Testis (tissue), 3 donors: ENCODE data around the gene SLC6A12. TPM values are rescaled to one million over a fixed set of nuclear protein-coding genes. Genes with fewer than 3 reads are reported as not detected.
A peak's percentile ranks its signal among the peaks of the same experiment; 100 is the strongest.

Source experiments
- DNase-seq: peaks from one replicate; pipeline ENCODE4 v3.0.0-alpha.2; 2019
- H3K27ac ChIP-seq, 2 donors: fragments of 200-600 bp; sonication (generic); one replicate each; pipeline ENCODE4 v1.5.1; 2019
- H3K27me3 ChIP-seq: fragments of 200-600 bp; sonication (generic); one replicate; pipeline ENCODE4 v1.5.1; 2019
- H3K36me3 ChIP-seq: fragments of 200-600 bp; sonication (generic); one replicate; pipeline ENCODE4 v1.5.1; 2017; ENCODE audit warnings: low read depth; ENCODE audit errors: missing control alignments
- H3K4me1 ChIP-seq: fragments of 200-600 bp; sonication (generic); one replicate; pipeline ENCODE4 v1.5.1; 2019
- H3K4me3 ChIP-seq, 2 donors: fragments of 200-600 bp; sonication (generic); one replicate each; pipeline ENCODE4 v1.5.1; 2017 to 2019
- H3K9me3 ChIP-seq: fragments of 200-600 bp; sonication (generic); one replicate; pipeline ENCODE4 v1.5.1; 2017
- POLR2A ChIP-seq: fragments of 450-650 bp; IDR thresholded peaks from one replicate; pipeline ENCODE4 v1.6.1; 2017; ENCODE audit warnings: antibody characterized with exemption, mild to moderate bottlenecking, moderate library complexity
- WGBS, 2 donors: methylation state at CpG; one replicate each; pipeline ENCODE4 v1.1.5; 2018; 5-methylcytosine and 5-hydroxymethylcytosine counted together
- intact Hi-C: fragments of 100-400 bp; cut with DNase I; formaldehyde crosslinking; loops from one replicate; pipeline ENCODE4 v1.15.1; 2023; ENCODE audit warnings: low total_unique reads
- polyA plus RNA-seq: library from polyadenylated mRNA; stranded (reverse); fragments of 350-450 nt; fragmentation: Illumina TruSeq; extraction: RNeasy Lipid Tissue Mini Kit (QIAGEN cat#74804); gene quantifications from one replicate; pipeline ENCODE4 v1.2.3, GENCODE V29; 2014; ENCODE audit warnings: low read depth, low replicate concordance; ENCODE audit not compliant: insufficient read depth
- total RNA-seq, 2 donors: library from RNA; depleted of rRNA; stranded (reverse); fragments of >200 nt; gene quantifications; one replicate each; pipeline ENCODE4 v1.2.3, GENCODE V29; 2016
- TF ChIP-seq, protein P1 (sequence below), 3 experiments: fragments of 450-650 bp in 2 of 3; fragments of 200-600 bp in 1 of 3; sonication (generic) in 1 of 3; IDR thresholded peaks; one replicate each; pipeline ENCODE4 v1.5.1; 2016 to 2019; ENCODE audit warnings: antibody characterized with exemption in 3 of 3, mild to moderate bottlenecking in 2 of 3, moderate library complexity in 1 of 3

SLC6A12 gene
- total and polyA plus RNA-seq, 3 donors from 2014 or later: 3.8 to 12.5 (median 6.4) TPM

DNA sequence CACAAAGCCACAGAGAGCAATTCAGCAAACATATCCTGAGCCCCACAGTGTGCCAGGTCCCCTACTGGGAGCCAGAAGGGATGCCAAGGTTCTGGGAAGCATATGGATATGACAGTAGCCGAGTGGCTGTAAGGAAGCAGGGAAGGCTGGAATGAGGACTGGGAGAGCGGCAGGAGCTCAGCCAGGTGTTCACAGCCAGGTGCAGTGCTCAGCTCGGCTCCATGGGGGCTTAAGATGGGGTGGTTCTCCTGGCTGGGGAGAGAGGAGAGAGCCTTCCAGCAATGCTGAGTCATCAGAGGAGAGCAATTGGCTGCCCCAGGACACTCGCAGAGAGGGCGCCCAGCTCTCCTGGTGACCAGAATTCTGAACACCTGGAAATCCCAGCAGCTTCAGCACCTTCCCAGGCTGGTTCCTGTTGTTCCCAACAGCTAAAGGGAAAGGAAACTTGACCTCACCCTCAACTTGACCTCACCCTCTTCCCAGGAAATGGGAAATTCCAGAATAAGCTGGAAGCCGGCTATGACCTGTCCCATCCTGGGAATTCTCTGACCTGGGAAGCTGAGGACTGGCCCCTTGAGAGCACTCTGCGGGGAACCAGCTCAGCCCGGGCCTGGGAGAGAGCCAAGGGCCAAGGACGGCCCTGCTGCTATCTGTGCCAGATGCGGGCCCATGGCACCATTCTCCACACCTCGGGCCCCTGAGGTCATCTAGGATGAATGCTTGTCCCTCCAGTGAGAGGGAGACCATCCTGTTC is 34.6 kb downstream of the SLC6A12 start:
- no peak for DNase-seq
- no peaks in the 10 kb centered on the region for H3K27me3 ChIP-seq
- intact Hi-C loops: no loop called here
- 73 to 74% methylated on average over 6 to 11 of the region's 11 CpGs for WGBS, 2 donors
- H3K4me3 ChIP-seq: no peak overlapping the region
- no peak overlapping the region for H3K27ac ChIP-seq
- TF ChIP-seq, protein P1, sequence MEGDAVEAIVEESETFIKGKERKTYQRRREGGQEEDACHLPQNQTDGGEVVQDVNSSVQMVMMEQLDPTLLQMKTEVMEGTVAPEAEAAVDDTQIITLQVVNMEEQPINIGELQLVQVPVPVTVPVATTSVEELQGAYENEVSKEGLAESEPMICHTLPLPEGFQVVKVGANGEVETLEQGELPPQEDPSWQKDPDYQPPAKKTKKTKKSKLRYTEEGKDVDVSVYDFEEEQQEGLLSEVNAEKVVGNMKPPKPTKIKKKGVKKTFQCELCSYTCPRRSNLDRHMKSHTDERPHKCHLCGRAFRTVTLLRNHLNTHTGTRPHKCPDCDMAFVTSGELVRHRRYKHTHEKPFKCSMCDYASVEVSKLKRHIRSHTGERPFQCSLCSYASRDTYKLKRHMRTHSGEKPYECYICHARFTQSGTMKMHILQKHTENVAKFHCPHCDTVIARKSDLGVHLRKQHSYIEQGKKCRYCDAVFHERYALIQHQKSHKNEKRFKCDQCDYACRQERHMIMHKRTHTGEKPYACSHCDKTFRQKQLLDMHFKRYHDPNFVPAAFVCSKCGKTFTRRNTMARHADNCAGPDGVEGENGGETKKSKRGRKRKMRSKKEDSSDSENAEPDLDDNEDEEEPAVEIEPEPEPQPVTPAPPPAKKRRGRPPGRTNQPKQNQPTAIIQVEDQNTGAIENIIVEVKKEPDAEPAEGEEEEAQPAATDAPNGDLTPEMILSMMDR (IDR thresholded peaks at IDR 0.05): no peak
- no peak for TF ChIP-seq POLR2A
- H3K9me3 ChIP-seq: no peaks in the 10 kb centered on the region
- no peaks in the 10 kb centered on the region for H3K36me3 ChIP-seq
- peaks cover 57% of the 10 kb centered on the region for H3K4me1 ChIP-seq

DNA sequence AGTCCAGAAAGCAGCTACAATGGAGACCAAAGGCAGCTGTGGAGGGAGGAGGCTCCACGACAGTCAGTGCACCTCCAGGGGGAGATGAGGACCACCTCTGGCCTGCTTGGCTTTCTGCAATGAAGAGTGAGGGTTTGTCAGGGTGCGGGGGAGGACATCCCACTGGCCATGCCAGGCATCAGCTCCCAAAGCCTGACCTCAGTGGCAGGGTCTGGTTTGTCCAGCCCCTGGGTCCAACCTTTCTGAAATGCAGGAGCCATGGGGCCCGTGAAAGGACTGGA is 35.2 kb downstream of the SLC6A12 start:
- Histone ChIP-seq H3K27ac (no peak overlapping the region), H3K9me3 (no peaks in the 10 kb centered on the region), H3K4me1 (peaks cover 61% of the 10 kb centered on the region), H3K36me3 (no peaks in the 10 kb centered on the region), H3K4me3 (no peak overlapping the region), H3K27me3 (no peaks in the 10 kb centered on the region)
- no peak for DNase-seq
- TF ChIP-seq, protein P1 (IDR thresholded peaks at IDR 0.05): no peak
- no peak for TF ChIP-seq POLR2A
- 76 to 86% methylated on average over 2 to 3 of the region's 3 CpGs for WGBS, 2 donors
- intact Hi-C loops: no loop called here

DNA sequence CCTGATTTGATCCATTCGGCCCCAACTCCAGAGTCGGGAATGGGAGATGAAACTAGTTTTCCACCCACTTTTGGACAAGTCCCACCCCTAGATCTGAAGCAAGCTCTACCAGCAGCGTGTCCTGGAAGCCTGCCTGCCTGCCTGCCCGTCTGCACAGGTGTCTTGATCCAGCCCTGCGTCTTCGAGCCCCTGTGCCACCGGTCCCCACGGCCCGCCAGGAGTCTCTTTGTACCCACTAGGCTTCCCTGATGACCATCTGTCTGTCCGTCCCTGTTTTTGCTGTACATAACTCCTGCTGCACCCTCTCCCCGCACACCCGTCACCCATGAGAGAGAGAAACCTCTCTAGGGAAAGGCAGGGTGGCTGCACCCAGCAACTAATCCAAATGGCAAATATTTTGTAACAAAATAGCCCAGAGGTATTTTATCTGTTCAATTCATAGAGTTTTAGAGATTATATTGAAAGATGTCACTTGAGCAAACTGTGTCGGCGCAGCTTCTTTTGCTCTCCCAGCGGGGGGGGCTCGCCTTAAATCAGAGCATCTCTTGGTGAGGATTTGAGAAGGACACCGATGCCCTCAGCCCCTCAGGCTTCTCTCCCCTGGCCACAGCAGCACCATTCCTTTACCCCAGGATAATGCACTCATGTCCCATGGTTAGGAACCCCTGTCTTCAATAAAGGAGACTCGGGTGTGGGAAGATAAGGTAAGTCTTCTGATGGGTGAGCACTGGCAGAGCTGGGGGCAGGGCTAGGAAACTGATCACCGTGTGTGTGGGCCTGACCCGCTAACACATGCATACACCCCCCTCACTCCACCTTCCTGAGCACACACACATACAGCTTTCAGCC is 35.8 kb downstream of the SLC6A12 start:
- Histone ChIP-seq H3K27me3 (no peaks in the 10 kb centered on the region), H3K9me3 (no peaks in the 10 kb centered on the region), H3K27ac (peak overlapping the region; percentile 19 to 38), H3K4me3 (no peak overlapping the region), H3K4me1 (peaks cover 65% of the 10 kb centered on the region), H3K36me3 (no peaks in the 10 kb centered on the region)
- no peak for TF ChIP-seq POLR2A
- TF ChIP-seq, protein P1 (IDR thresholded peaks at IDR 0.05): no peak
- 70 to 82% methylated on average over 20 of the region's 20 CpGs for WGBS, 2 donors
- no peak for DNase-seq
- intact Hi-C loops: no loop called here

DNA sequence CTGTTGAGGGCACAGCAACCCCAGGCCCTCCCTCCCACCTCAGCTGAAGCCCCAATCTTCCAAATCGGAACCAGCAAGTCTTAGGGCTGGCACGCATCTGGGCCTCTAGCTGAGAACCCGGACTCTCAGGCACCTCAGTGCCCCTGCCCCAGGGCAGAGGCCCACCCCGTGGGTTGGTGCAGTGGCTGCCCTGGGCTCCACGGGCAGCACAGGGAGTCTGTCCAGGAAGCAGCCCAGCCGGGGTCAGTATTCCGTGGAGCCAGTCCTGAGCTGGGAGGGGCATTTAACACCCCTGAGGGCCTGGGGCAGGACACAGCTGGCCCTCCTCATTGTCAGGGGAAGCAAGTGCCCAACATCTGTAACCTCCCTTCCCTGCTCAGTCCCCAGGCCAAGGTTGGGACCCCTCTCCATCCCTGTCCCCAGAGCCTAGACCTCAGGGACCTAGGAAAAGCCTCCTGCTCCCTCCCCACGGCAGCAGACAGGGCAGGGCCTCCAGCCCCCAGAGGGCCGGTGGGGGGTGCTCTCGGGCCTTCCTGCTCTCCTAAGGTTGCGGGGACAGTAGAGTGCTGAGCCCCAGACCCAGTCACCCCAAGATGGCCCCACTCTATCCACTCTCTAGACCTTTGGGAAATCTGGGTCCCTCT is 36.5 kb downstream of the SLC6A12 start:
- no peaks in the 10 kb centered on the region for H3K9me3 ChIP-seq
- H3K27ac ChIP-seq: peak overlapping the region; percentile 19 to 38
- intact Hi-C loops: no loop called here
- H3K36me3 ChIP-seq: no peaks in the 10 kb centered on the region
- no peaks in the 10 kb centered on the region for H3K27me3 ChIP-seq
- TF ChIP-seq POLR2A: no peak
- TF ChIP-seq, protein P1 (IDR thresholded peaks at IDR 0.05): no peak
- peaks cover 71% of the 10 kb centered on the region for H3K4me1 ChIP-seq
- DNase-seq: no peak
- H3K4me3 ChIP-seq: no peak overlapping the region
- 61 to 82% methylated on average over 3 to 11 of the region's 11 CpGs for WGBS, 2 donors
